ENCODE measurements around the gene LIMK1.

LIMK1 gene

DNA sequence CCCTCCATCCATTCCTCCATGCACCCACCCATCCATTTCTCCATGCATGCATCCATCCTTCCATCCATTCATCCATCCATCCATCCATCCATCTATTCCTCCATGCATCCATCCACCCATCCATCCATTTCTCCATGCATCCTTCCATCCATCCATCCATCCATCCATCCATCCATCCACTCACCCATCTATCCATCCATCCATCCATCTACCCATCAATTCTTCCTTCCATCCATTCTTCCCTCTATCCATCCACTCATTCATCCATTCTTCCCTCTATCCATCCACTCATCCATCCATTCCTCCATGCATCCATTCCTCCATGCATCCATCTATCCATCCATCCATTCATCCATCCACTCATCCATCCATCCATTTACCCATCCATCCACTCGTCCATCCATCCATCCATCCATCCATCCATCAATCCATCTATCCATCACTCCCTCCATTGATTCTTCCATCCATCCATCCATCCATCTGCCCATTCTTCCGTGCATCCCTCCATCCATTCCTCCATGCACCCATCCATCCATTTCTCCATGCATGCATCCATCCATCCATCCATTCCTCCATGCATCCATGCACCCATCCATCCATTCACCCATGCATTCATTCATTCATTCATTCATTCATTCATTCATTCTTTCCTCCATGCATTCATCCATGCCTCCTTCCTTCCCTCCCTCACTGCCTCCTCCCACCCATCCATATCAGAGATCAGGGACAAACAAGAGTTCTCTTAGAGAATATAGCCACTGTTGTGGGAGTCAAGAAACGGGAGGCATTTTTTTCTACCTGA lies 33.4 kb upstream of the LIMK1 start:
- no peak for DNase-seq
- no peak for ATAC-seq
- Mint-ChIP-seq H3K4me3 (no peak overlapping the region), H3K27me3 (peaks cover 5% of the 10 kb centered on the region), H3K27ac (no peak overlapping the region), H3K4me1 (no peaks in the 10 kb centered on the region), H3K9me3 (no peaks in the 10 kb centered on the region), H3K36me3 (ENCODE audit: low read depth) (no peaks in the 10 kb centered on the region)

DNA sequence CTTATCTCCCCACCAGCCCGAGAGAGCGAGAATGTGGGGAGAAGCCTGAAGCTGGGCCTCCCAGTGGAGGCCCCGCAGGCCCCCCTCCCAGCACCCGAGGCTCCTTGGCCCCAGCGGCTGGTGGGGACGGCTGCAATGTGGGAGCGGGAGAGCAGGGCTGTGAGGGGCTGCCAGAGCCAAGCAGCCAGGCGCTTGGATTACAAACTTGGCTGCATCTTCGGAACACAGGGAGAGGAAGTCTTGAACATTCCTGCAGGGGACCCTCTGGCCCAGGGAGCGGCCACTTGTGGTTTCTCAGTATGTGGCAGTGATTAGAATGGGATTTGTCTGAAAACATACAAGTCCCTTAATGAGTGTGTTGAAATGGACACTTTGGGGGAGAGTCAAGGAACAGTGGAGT lies 32.4 kb upstream of the LIMK1 start:
- Mint-ChIP-seq H3K4me1 (no peaks in the 10 kb centered on the region), H3K27ac (no peak overlapping the region), H3K9me3 (no peaks in the 10 kb centered on the region), H3K4me3 (no peak overlapping the region), H3K27me3 (peaks cover 5% of the 10 kb centered on the region), H3K36me3 (ENCODE audit: low read depth) (no peaks in the 10 kb centered on the region)
- ATAC-seq (no peak), DNase-seq (no peak)

DNA sequence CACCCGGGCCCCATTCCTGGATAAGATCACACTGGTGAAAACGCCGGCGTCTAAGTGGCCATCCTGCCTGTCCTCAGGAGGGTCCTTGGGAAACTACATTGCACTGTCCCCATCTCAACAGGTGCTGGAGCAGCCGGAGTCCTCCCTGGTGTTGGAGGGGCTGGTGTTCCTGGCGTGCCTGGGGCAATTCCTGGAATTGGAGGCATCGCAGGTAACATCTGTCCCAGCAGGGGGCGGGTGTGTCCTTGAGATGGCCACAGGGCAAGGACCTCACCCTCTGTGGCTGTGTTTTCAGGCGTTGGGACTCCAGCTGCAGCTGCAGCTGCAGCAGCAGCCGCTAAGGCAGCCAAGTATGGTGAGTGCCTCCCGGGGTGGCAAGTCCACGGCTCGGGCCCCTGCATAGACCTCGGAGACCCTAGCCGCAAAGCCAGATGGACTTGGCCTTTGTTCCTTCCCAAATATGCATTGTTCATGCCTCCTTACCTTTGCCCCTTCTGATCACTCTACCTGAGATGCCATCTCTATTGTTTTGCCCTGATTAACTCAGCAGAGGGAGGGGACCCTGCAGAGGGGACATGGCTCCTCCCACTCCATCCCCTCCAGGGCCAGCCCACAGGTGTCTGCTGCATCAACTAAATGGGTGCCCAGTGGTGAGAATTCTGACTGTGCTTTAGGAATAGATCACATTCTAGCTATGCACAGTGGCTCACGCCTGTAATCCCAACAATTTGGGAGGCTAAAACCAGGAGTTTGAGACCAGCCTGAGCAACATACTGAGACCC lies 31.8 kb upstream of the LIMK1 start:
- Mint-ChIP-seq H3K4me1 (no peaks in the 10 kb centered on the region), H3K4me3 (no peak overlapping the region), H3K36me3 (ENCODE audit: low read depth) (no peaks in the 10 kb centered on the region), H3K9me3 (no peaks in the 10 kb centered on the region), H3K27ac (no peak overlapping the region), H3K27me3 (peaks cover 5% of the 10 kb centered on the region)
- DNase-seq = peak; percentile 19
- no peak for ATAC-seq

DNA sequence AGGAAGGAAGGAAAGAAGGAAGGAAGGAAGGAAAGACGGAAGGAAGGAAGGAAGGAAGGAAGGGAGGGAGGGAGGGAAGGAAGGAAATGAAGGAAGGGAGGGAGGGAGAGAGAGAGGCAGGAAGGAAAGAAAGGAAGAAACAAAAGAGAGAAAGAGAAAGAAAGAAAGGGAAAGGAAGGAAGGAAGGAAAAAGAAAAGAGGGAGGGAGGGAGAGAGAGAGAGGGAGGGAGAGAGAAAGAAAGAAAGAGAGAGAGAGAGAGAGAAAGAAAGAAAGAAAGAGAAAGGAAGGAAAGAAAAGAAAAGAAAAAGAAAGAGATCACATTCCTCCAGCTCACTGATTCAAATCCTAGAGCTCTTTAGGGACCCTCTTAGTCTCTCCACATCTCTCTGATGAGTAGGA lies 31.0 kb upstream of the LIMK1 start:
- H3K4me3 Mint-ChIP-seq = no peak overlapping the region
- H3K36me3 Mint-ChIP-seq (ENCODE audit: low read depth) = no peaks in the 10 kb centered on the region
- H3K27me3 Mint-ChIP-seq = peaks cover 5% of the 10 kb centered on the region
- no peak overlapping the region for H3K27ac Mint-ChIP-seq
- no peak for DNase-seq
- ATAC-seq = no peak
- H3K4me1 Mint-ChIP-seq = no peaks in the 10 kb centered on the region
- H3K9me3 Mint-ChIP-seq = no peaks in the 10 kb centered on the region

DNA sequence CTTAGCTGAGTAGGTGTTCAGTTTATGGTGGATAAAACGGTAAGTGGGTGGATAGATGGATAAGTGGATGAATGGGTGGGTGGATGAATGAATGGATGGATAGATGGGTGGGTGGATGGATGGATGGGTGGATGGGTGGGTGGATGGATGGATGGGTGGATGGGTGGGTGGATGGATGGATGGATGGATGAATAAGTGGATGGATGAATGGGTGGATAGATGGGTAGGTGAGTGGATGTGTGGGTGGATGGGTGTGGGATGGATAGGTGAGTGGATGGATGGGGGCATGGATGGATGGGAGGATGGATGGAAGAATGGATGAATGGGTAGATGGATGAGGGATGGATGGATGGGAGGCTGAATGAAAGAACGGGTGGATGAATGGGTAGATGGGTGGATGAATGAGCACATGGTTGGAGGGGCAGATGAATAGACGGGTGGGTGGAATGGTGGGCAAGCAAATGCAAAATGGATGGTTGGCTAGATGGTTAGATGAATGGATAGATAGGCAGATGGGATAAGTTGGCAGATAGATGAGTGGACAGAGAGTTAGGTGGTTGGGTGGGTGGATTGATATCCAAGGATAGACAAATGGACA lies 29.9 kb upstream of the LIMK1 start:
- no peak for ATAC-seq
- DNase-seq = no peak
- H3K4me1 Mint-ChIP-seq = no peaks in the 10 kb centered on the region
- H3K36me3 Mint-ChIP-seq (ENCODE audit: low read depth) = no peaks in the 10 kb centered on the region
- no peaks in the 10 kb centered on the region for H3K9me3 Mint-ChIP-seq
- H3K27me3 Mint-ChIP-seq = peaks cover 11% of the 10 kb centered on the region
- H3K4me3 Mint-ChIP-seq = no peak overlapping the region
- H3K27ac Mint-ChIP-seq = no peak overlapping the region

DNA sequence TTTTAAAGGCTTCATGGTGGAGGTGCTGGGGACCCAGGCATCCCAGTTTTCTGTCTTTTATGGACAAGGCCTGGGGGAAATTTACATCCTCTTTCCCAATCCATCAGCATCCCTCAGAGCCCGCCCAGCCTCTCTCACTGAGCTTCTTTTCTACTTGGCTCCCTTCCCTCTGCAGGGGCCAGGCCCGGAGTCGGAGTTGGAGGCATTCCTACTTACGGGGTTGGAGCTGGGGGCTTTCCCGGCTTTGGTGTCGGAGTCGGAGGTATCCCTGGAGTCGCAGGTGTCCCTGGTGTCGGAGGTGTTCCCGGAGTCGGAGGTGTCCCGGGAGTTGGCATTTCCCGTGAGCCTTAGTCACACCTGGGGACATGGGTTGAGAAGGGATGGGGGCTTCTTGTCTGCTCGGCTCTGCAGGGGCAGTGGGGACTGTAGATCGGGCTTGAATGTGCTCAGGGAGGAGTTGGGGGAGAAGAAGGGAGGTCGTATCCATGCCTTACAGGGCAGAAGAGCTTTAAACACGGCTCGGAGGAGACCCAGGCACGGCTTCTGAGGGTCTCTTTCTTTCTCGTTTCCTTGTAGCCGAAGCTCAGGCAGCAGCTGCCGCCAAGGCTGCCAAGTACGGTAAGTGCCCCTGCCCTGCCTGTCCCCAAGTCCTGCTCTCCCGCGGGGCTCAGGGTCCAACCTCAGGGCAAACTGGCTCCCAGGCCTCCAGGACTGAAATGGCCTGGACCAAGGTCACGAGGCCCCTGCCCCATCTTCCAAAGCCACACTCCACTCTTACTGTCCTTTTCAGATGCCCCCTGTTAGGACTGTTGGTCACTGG lies 27.3 kb upstream of the LIMK1 start:
- no peak overlapping the region for H3K27ac Mint-ChIP-seq
- no peaks in the 10 kb centered on the region for H3K36me3 Mint-ChIP-seq (ENCODE audit: low read depth)
- H3K27me3 Mint-ChIP-seq = peaks cover 11% of the 10 kb centered on the region
- ATAC-seq = no peak
- H3K4me1 Mint-ChIP-seq = no peaks in the 10 kb centered on the region
- DNase-seq = no peak
- H3K4me3 Mint-ChIP-seq = no peak overlapping the region
- no peaks in the 10 kb centered on the region for H3K9me3 Mint-ChIP-seq

DNA sequence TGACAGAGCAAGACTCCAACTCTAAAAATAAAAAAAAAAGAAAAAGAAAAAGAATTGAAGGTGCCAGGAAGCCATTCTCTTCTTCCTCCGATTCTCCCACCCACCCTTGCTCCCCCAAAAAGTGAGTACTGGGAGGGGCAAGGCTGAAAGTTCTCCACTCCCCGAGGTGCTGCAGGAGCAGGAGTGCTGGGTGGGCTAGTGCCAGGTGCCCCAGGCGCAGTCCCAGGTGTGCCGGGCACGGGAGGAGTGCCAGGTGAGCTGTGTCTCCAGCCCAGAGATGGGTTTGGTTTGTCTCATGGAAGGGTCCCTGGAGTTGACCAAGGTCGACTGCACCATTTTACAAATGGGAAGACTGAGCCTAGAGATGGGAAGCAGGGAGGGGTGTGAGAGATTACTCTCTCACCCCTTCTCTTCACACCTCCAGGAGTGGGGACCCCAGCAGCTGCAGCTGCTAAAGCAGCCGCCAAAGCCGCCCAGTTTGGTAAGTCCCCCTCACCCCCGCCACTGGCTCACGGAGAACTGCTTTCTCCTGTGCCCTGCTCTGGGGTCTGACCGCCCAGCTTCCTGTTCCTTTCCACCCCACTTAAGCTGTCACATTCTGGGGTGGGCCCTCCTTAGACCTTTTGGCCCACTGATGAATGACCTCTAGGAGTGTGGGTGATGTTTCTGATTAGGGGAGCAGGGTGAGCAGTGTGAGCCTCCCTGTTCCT lies 26.2 kb upstream of the LIMK1 start:
- Mint-ChIP-seq H3K9me3 (no peaks in the 10 kb centered on the region), H3K4me3 (no peak overlapping the region), H3K4me1 (peaks cover 6% of the 10 kb centered on the region), H3K27me3 (peaks cover 10% of the 10 kb centered on the region), H3K27ac (no peak overlapping the region), H3K36me3 (ENCODE audit: low read depth) (no peaks in the 10 kb centered on the region)
- no peak for DNase-seq
- ATAC-seq = no peak

DNA sequence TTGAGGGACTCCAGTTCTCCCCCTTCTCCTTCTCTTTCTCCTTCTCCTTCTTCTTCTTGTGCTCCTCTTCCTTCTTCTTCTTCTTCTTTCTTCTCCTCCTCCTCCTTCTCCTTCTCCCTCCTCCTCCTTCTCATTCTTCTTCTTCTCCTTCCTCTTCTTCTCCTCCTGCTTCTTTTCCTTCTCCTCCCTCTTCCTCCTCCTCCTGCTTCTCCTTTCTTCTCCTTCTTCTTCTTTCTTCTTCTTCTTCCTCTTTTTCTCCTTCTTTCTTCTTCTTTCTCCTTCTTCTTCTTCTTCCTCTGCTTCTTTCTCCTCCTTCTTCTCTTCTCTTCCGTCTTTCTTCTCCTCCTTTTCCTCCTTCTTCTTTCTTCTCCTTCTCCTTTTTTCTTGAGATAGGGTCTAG lies 25.6 kb upstream of the LIMK1 start:
- no peak for ATAC-seq
- Mint-ChIP-seq H3K4me1 (peaks cover 6% of the 10 kb centered on the region), H3K4me3 (no peak overlapping the region), H3K27me3 (peaks cover 9% of the 10 kb centered on the region), H3K36me3 (ENCODE audit: low read depth) (no peaks in the 10 kb centered on the region), H3K9me3 (no peaks in the 10 kb centered on the region), H3K27ac (no peak overlapping the region)
- DNase-seq = no peak

DNA sequence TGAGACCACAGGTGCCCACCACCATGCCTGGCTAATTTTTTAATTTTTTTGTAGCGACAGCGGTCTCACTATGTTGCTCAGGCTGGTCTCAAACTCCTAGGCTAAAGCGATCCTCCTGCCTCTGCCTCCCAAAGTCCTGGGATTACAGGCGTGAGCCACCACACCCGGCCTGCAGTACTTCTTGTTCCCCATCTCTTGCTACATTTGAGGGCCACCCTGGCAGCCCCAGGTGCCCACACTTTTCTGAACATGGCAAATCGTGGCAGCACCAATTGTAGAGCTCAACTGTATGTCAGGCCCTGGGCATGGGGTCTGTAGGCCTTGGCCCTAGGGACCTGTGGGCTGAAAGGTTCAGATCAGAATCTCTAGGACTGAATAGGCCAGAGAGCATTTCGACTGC lies 25.1 kb upstream of the LIMK1 start:
- DNase-seq (no peak), ATAC-seq (no peak)
- peaks cover 6% of the 10 kb centered on the region for H3K4me1 Mint-ChIP-seq
- no peak overlapping the region for H3K4me3 Mint-ChIP-seq
- H3K27ac Mint-ChIP-seq = no peak overlapping the region
- H3K27me3 Mint-ChIP-seq = peaks cover 9% of the 10 kb centered on the region
- H3K9me3 Mint-ChIP-seq = no peaks in the 10 kb centered on the region
- H3K36me3 Mint-ChIP-seq (ENCODE audit: low read depth) = no peaks in the 10 kb centered on the region

DNA sequence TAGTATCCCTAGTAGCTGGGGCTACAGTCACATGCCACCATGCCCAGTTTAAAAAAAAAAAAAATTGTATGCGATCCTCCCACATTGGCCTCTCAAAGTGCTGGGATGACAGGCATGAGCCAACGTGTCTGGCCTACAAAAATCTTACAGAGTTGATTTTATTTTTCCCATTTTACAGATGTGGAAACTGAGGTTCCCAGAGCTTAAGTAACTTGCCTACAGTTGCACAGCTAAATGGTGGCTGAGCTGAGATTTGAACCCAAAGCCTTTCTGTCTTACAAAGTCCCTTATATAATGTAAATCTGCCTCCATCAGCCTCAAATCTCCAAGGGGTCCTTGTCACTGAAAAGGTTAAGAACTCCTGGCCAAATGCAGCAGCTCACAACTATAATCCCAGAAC lies 24.6 kb upstream of the LIMK1 start:
- Mint-ChIP-seq H3K4me3 (no peak overlapping the region), H3K9me3 (no peaks in the 10 kb centered on the region), H3K27ac (no peak overlapping the region), H3K27me3 (peaks cover 6% of the 10 kb centered on the region), H3K36me3 (ENCODE audit: low read depth) (no peaks in the 10 kb centered on the region), H3K4me1 (peaks cover 6% of the 10 kb centered on the region)
- DNase-seq (no peak), ATAC-seq (no peak)

DNA sequence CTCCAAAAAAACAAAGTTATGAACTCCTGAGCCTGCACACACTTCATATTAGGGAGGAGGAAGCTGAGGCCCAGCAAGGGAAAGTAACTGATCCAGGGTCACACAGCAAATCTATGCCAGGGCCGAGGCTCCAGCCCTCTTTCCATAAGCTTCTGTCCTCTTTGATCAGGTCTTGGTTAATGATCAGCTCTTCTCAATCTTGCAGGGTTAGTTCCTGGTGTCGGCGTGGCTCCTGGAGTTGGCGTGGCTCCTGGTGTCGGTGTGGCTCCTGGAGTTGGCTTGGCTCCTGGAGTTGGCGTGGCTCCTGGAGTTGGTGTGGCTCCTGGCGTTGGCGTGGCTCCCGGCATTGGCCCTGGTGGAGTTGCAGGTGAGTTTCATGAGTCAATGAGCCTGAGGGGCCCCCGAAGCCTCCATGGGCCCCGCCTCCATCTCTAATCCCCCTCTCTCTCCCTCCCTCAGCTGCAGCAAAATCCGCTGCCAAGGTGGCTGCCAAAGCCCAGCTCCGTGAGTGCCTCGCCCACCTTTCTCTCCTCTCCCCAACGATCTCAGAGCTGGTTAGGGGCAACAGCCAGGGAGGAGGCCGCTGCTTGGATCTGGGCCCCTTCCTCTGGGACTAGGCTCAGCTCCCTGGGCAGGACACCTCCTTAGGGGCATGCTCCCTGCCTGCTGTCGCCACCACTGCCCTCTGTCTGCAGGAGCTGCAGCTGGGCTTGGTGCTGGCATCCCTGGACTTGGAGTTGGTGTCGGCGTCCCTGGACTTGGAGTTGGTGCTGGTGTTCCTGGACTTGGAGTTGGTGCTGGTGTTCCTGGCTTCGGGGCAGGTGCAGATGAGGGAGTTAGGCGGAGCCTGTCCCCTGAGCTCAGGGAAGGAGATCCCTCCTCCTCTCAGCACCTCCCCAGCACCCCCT lies 23.7 kb upstream of the LIMK1 start:
- peaks cover 6% of the 10 kb centered on the region for H3K4me1 Mint-ChIP-seq
- no peak for ATAC-seq
- H3K27me3 Mint-ChIP-seq = peaks cover 6% of the 10 kb centered on the region
- H3K9me3 Mint-ChIP-seq = no peaks in the 10 kb centered on the region
- H3K27ac Mint-ChIP-seq = no peak overlapping the region
- no peak for DNase-seq
- H3K36me3 Mint-ChIP-seq (ENCODE audit: low read depth) = no peaks in the 10 kb centered on the region
- no peak overlapping the region for H3K4me3 Mint-ChIP-seq

DNA sequence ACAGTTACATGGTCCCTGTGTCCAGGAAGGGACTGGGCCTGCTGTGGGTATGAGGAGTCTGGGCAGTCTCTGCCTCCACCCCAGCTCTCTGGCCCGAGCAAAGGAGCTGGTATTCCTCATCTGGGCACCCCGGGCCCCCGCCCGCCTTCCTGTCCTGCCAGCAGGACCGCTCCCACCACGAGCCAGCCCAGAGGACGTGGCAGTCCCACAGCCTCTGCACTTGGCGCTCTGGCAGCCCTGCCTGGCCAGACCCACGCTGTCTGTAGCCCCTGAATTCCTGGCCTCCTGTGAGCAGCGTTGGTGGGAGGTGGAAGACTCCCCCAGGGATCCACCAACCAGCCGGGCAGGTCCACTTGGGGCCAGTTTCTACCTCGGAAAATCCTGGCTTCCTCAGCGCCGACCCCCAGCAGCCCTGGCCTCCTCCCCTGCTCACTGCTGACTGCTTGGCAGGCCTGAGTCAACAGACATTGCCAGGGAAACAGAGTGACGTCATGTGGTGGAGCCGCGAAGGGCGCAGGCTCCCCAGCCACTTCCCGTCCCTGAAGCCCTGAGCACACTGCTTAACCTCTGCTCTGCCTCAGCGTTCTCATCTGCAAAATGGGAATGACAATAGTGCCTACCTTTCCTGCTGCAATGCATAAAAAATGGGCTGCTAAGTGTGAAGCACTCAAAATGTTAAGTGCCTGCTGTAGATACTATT lies 21.6 kb upstream of the LIMK1 start:
- Mint-ChIP-seq H3K36me3 (ENCODE audit: low read depth) (no peaks in the 10 kb centered on the region), H3K9me3 (no peaks in the 10 kb centered on the region), H3K4me3 (peak overlapping the region; percentile 29), H3K4me1 (peaks cover 6% of the 10 kb centered on the region), H3K27me3 (peaks cover 6% of the 10 kb centered on the region), H3K27ac (peak overlapping the region; percentile 59)
- DNase-seq (peak; percentile 59), ATAC-seq (peak; percentile 86)

DNA sequence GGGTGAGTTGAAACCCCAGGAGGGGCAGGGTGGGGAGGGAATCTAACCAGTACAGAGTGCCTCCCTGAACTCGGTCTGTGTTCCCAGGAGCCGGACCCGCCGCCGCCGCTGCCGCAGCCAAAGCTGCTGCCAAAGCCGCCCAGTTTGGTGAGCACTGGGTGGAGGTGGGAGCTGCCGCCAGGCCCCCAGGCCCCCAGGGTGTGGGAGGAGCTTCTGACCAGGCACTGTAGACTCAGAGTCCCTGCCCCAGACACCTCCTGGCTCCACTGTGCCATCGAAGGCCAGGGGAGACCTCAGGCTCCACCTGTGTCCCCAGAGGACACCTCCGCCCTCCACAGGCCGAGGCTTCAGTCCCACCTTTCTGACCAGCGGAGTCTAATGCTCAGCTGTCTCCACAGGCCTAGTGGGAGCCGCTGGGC lies 20.4 kb upstream of the LIMK1 start:
- H3K4me1 Mint-ChIP-seq = peaks cover 6% of the 10 kb centered on the region
- peaks cover 1% of the 10 kb centered on the region for H3K27me3 Mint-ChIP-seq
- ATAC-seq = no peak
- H3K9me3 Mint-ChIP-seq = no peaks in the 10 kb centered on the region
- H3K36me3 Mint-ChIP-seq (ENCODE audit: low read depth) = no peaks in the 10 kb centered on the region
- no peak overlapping the region for H3K27ac Mint-ChIP-seq
- H3K4me3 Mint-ChIP-seq = no peak overlapping the region
- no peak for DNase-seq

All from activated naive CD8-positive, alpha-beta T cell treated with anti-CD3 and anti-CD28 coated beads, Interleukin-2, amount 50 U/mL, for 24 hours (primary cell).